GM10266 (cell line): Measurements from ENCODE around the gene GRM1.

Experiments used
- DNase-seq: peaks from one replicate; pipeline ENCODE4 v3.0.0; 2012; ENCODE audit errors: extremely low spot score
- CTCF ChIP-seq: IDR thresholded peaks from 2 replicates; pipeline ENCODE4 v1.5.1; 2012; ENCODE audit warnings: mild to moderate bottlenecking, low read depth; ENCODE audit not compliant: control insufficient read depth, insufficient read depth; ENCODE audit errors: missing control alignments

Gene GRM1

DNA sequence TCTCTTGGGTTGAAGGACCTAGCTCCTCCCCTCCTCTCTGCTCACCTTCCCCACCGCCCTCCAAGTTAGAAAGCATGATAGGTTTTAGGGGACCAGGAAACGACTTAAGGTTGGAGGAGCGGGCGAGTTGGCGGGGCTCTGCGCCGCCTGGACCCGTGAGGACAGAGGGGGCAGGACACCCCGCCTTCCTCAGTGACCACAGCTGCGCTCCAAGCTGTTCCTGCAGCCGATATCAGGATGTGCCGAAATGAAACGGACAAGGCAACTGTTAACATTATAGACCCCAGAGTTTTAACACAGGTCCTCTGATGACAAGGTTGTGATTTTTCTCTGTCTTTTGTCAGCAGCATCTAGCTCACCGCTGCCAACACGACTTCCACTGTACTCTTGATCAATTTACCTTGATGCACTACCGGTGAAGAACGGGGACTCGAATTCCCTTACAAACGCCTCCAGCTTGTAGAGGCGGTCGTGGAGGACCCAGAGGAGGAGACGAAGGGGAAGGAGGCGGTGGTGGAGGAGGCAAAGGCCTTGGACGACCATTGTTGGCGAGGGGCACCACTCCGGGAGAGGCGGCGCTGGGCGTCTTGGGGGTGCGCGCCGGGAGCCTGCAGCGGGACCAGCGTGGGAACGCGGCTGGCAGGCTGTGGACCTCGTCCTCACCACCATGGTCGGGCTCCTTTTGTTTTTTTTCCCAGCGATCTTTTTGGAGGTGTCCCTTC, at the start of gene GRM1:
Gene GRM1 (plus strand): TSS at position 212 of the 722 bp plus-strand sequence. CDS start 456 bp downstream, at position 668.
- TF ChIP-seq CTCF, result no peak

GRCh38 chr6:146009338-146009737, 19.5 kb upstream of the GRM1 start:
- no peak for DNase-seq
- TF ChIP-seq CTCF, result no peak

More for the DNA sequence above, at the start of gene GRM1:
- no peak for DNase-seq

DNA sequence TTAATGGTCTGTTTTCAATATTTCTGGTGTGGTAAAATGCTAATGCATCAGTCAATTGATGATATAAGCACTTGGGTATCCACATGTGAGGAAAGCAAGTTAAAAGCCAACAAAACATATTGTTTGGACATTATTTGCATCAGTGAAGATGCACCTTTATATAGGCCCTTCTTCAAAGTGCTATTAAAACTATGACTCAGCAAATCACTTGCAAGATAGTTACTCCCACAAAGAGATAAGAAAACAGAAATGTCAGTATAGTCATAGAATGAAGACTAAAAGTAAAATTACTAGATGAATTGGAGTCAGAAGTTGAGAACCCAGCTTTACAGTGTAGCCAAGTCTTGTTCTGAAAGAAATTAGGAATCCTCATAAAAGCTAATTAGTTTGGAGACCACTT, 14.6 kb upstream of the GRM1 start:
- TF ChIP-seq CTCF, result no peak
- no peak for DNase-seq

DNA sequence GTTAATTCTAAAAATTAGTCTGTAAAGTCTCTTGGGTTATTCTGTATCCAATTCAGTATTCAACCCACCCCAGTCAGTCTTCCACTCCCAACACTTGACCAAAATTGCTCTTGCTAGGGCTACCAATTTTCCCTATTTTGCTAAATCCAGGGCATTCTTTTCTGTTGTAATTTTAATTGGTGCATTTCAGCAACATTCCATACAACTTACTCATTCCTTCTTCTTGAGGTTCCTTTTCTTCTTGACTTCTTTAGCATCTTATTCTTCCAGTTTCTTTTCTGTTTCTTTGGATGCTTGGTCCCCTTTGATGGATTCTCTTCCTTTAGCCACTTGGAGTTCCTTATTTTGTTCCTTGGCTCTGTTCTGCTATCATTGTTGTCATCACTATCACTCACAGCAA, 11.2 kb upstream of the GRM1 start:
- no peak for DNase-seq

GRCh38 chr6:146026873-146027272, 2.0 kb upstream of the GRM1 start:
- no peak for TF ChIP-seq CTCF
- DNase-seq, result no peak

More for the DNA sequence above, 11.2 kb upstream of the GRM1 start:
- TF ChIP-seq CTCF, result no peak

- no peak for DNase-seq
- no peak for TF ChIP-seq CTCF
These were observed 1.1 kb upstream of the GRM1 start for GRCh38 chr6:146027586-146028251.

- no peak for TF ChIP-seq CTCF
- peak; percentile 64 for DNase-seq
These were observed 538 bp upstream of the GRM1 start for GRCh38 chr6:146028252-146028795.
